ENCODE results near the gene RBPJL. TPM values are rescaled to one million over a fixed set of nuclear protein-coding genes. Genes with fewer than 3 reads are reported as not detected.

The RBPJL gene
- total and polyA plus RNA-seq, 2 experiments from 2014 or later = not detected

GRCh38 chr20:45365444-45365970 lies 58.9 kb downstream of the RBPJL start:
- Histone ChIP-seq H3K27me3 (no peaks in the 10 kb centered on the region), H3K4me1 (ENCODE audit: insufficient read depth) (peaks cover 17% of the 10 kb centered on the region), H3K9me3 (ENCODE audit: low read depth) (no peaks in the 10 kb centered on the region), H2AFZ (no peak overlapping the region), H3K27ac (no peak overlapping the region), H3K36me3 (replicated peaks; ENCODE audit: insufficient read depth, low read depth) (no peaks in the 10 kb centered on the region), H4K20me1 (ENCODE audit: insufficient read depth, poor library complexity, severe bottlenecking) (no peaks in the 10 kb centered on the region), H3K4me3 (no peak overlapping the region), H3K9me2 (replicated peaks; ENCODE audit: insufficient read depth) (no peaks in the 10 kb centered on the region), H3K79me2 (peaks cover 25% of the 10 kb centered on the region), H3K4me2 (no peak overlapping the region)
- no peak for DNase-seq (ENCODE audit: low spot score)
- WGBS (ENCODE audit: low lambda C conversion rate, missing lambda C conversion rate) = 96% methylated on average over 5 of the region's 5 CpGs
- TF ChIP-seq EZH2 (IDR thresholded peaks at IDR 0.05; ENCODE audit: borderline replicate concordance) (no peak), CTCF (IDR thresholded peaks at IDR 0.05; ENCODE audit: poor library complexity) (no peak), EZH2phosphoT487 (IDR thresholded peaks at IDR 0.05; ENCODE audit: low read depth, severe bottlenecking, unreplicated experiment) (no peak)

- no peak for TF ChIP-seq CTCF (IDR thresholded peaks at IDR 0.05; ENCODE audit: poor library complexity)
- TF ChIP-seq EZH2 (IDR thresholded peaks at IDR 0.05; ENCODE audit: borderline replicate concordance) = no peak
- no peak for TF ChIP-seq EZH2phosphoT487 (IDR thresholded peaks at IDR 0.05; ENCODE audit: low read depth, severe bottlenecking, unreplicated experiment)
- no peaks in the 10 kb centered on the region for H4K20me1 ChIP-seq (ENCODE audit: insufficient read depth, poor library complexity, severe bottlenecking)
- peaks cover 25% of the 10 kb centered on the region for H3K79me2 ChIP-seq
- no peaks in the 10 kb centered on the region for H3K9me2 ChIP-seq (replicated peaks; ENCODE audit: insufficient read depth)
- no peaks in the 10 kb centered on the region for H3K36me3 ChIP-seq (replicated peaks; ENCODE audit: insufficient read depth, low read depth)
- WGBS (ENCODE audit: low lambda C conversion rate, missing lambda C conversion rate) = 87% methylated on average over 1 of the region's 1 CpG
- DNase-seq (ENCODE audit: low spot score) = no peak
- H3K4me1 ChIP-seq (ENCODE audit: insufficient read depth) = peaks cover 11% of the 10 kb centered on the region
- no peak overlapping the region for H2AFZ ChIP-seq
- no peak overlapping the region for H3K27ac ChIP-seq
- H3K4me3 ChIP-seq = no peak overlapping the region
- H3K4me2 ChIP-seq = no peak overlapping the region
- H3K9me3 ChIP-seq (ENCODE audit: low read depth) = no peaks in the 10 kb centered on the region
- no peaks in the 10 kb centered on the region for H3K27me3 ChIP-seq
These were observed 59.6 kb downstream of the RBPJL start for GRCh38 chr20:45366192-45366591.

- no peaks in the 10 kb centered on the region for H4K20me1 ChIP-seq (ENCODE audit: insufficient read depth, poor library complexity, severe bottlenecking)
- H3K79me2 ChIP-seq = peaks cover 25% of the 10 kb centered on the region
- H2AFZ ChIP-seq = no peak overlapping the region
- H3K27ac ChIP-seq = no peak overlapping the region
- H3K9me2 ChIP-seq (replicated peaks; ENCODE audit: insufficient read depth) = no peaks in the 10 kb centered on the region
- TF ChIP-seq CTCF (IDR thresholded peaks at IDR 0.05; ENCODE audit: poor library complexity) = no peak
- TF ChIP-seq EZH2phosphoT487 (IDR thresholded peaks at IDR 0.05; ENCODE audit: low read depth, severe bottlenecking, unreplicated experiment) = no peak
- no peak for TF ChIP-seq EZH2 (IDR thresholded peaks at IDR 0.05; ENCODE audit: borderline replicate concordance)
- no peaks in the 10 kb centered on the region for H3K27me3 ChIP-seq
- H3K4me2 ChIP-seq = no peak overlapping the region
- no peaks in the 10 kb centered on the region for H3K36me3 ChIP-seq (replicated peaks; ENCODE audit: insufficient read depth, low read depth)
- no peak overlapping the region for H3K4me3 ChIP-seq
- peaks cover 11% of the 10 kb centered on the region for H3K4me1 ChIP-seq (ENCODE audit: insufficient read depth)
- 90% methylated on average over 11 of the region's 11 CpGs for WGBS (ENCODE audit: low lambda C conversion rate, missing lambda C conversion rate)
- no peaks in the 10 kb centered on the region for H3K9me3 ChIP-seq (ENCODE audit: low read depth)
- no peak for DNase-seq (ENCODE audit: low spot score)
These were observed 60.0 kb downstream of the RBPJL start for GRCh38 chr20:45366631-45367030.

- Histone ChIP-seq H3K4me3 (no peak overlapping the region), H4K20me1 (ENCODE audit: insufficient read depth, poor library complexity, severe bottlenecking) (no peaks in the 10 kb centered on the region), H3K9me3 (ENCODE audit: low read depth) (no peaks in the 10 kb centered on the region), H3K27ac (no peak overlapping the region), H2AFZ (no peak overlapping the region), H3K79me2 (peaks cover 25% of the 10 kb centered on the region), H3K4me2 (no peak overlapping the region), H3K4me1 (ENCODE audit: insufficient read depth) (peaks cover 7% of the 10 kb centered on the region), H3K36me3 (replicated peaks; ENCODE audit: insufficient read depth, low read depth) (no peaks in the 10 kb centered on the region), H3K9me2 (replicated peaks; ENCODE audit: insufficient read depth) (no peaks in the 10 kb centered on the region), H3K27me3 (no peaks in the 10 kb centered on the region)
- DNase-seq (ENCODE audit: low spot score) = no peak
- TF ChIP-seq EZH2 (IDR thresholded peaks at IDR 0.05; ENCODE audit: borderline replicate concordance) (no peak), EZH2phosphoT487 (IDR thresholded peaks at IDR 0.05; ENCODE audit: low read depth, severe bottlenecking, unreplicated experiment) (no peak), CTCF (IDR thresholded peaks at IDR 0.05; ENCODE audit: poor library complexity) (no peak)
These were observed 60.5 kb downstream of the RBPJL start for GRCh38 chr20:45367126-45367525.
